Right cardiac atrium (tissue), 5 donors: ENCODE data around the gene SLAMF1. TPM values are rescaled to one million over a fixed set of nuclear protein-coding genes. Genes with fewer than 3 reads are reported as not detected.

ENCODE experiments used
- ATAC-seq, 2 donors: fragments of 200-7000 bp; cut with Tn5 transposase; one replicate each; pipeline versions ENCODE4 v1.8.0 to v1.9.1; 2020; ENCODE audit warnings: moderate library complexity in 2 of 2, mild to moderate bottlenecking in 1 of 2
- DNase-seq, 3 donors: peaks; one replicate each; pipeline ENCODE4 v3.0.0-alpha.2; 2020
- H3K27ac ChIP-seq: one replicate; pipeline ENCODE4 v1.5.1; 2013; ENCODE audit warnings: mild to moderate bottlenecking, low read length, control low read depth, moderate library complexity
- H3K27me3 ChIP-seq: one replicate; pipeline ENCODE4 v1.6.1; 2013; ENCODE audit not compliant: control insufficient read depth, insufficient read depth
- H3K4me1 ChIP-seq: one replicate; pipeline ENCODE4 v1.6.1; 2013; ENCODE audit warnings: low read length; ENCODE audit not compliant: control insufficient read depth, insufficient read depth
- H3K4me3 ChIP-seq: one replicate; pipeline ENCODE4 v1.5.1; 2013; ENCODE audit warnings: low read length, control low read depth
- H3K9me3 ChIP-seq: one replicate; pipeline ENCODE4 v1.6.1; 2013; ENCODE audit warnings: low read length; ENCODE audit not compliant: control insufficient read depth
- WGBS: extraction: QIAGEN DNeasy Blood & Tissue Kit; methylation state at CpG from one replicate; pipeline ENCODE4 v1.1.7; 2013; 5-methylcytosine and 5-hydroxymethylcytosine counted together
- intact Hi-C, 4 donors: fragments of 100-400 bp; cut with DNase I; formaldehyde crosslinking; loops; one replicate each; pipeline versions ENCODE4 v1.11.0 to v1.14.0; 2022 to 2023
- polyA plus RNA-seq: library from polyadenylated mRNA; stranded (reverse); fragments of 200-250 nt; gene quantifications from one replicate; pipeline ENCODE4 v1.2.3, GENCODE V29; 2013
- total RNA-seq, 4 donors: library from RNA; stranded (reverse); fragmentation: NEBNext Ultra II Directional; extraction: Animal tissue kit (Norgen Biotek cat#: 25700); gene quantifications; one replicate each; pipeline ENCODE4 v1.2.1, GENCODE V29; 2021
- donor health status: healthy with polysubstance abuse.
- donor health status: DM: no; HTN: yes; CAD: no.
- donor health status: DM: no; HTN: no; CAD: no.
- donor health status: DM: no; HTN: yes; CAD: no; lungs with severe emphysema.
- donor health status: DM: yes; HTN: yes; CAD: no.

The SLAMF1 gene
- total and polyA plus RNA-seq, 5 donors: 0.18 to 0.46 (median 0.31) TPM

- no peak for DNase-seq
- Histone ChIP-seq H3K4me3 (no peak overlapping the region), H3K27me3 (no peaks in the 10 kb centered on the region), H3K27ac (no peak overlapping the region), H3K9me3 (no peaks in the 10 kb centered on the region), H3K4me1 (no peaks in the 10 kb centered on the region)
- no peak for ATAC-seq
- intact Hi-C loops: no loop called here
- 51% methylated on average over 2 of the region's 2 CpGs for whole genome bisulfite sequencing
Measured at GRCh38 chr1:160581961-160582360, 64.9 kb downstream of the SLAMF1 start.

GRCh38 chr1:160580221-160580812 is 66.5 kb downstream of the SLAMF1 start:
- DNase-seq (no peak), ATAC-seq (no peak)
- Histone ChIP-seq H3K4me1 (no peaks in the 10 kb centered on the region), H3K27ac (no peak overlapping the region), H3K9me3 (no peaks in the 10 kb centered on the region), H3K4me3 (no peak overlapping the region), H3K27me3 (no peaks in the 10 kb centered on the region)
- intact Hi-C loops: no loop called here
- WGBS: 58% methylated on average over 1 of the region's 1 CpG

- Histone ChIP-seq H3K27me3 (no peaks in the 10 kb centered on the region), H3K4me3 (peak within 1 kb of the TSS; percentile 37), H3K4me1 (no peaks in the 10 kb centered on the region), H3K27ac (no peak within 1 kb of the TSS), H3K9me3 (no peaks in the 10 kb centered on the region)
- DNase-seq (no peak), ATAC-seq (peak in 1 of 2 donors; percentile 45)
- intact Hi-C loops: no loop called here
- 43% methylated on average over 3 of the region's 3 CpGs for WGBS
Measured at GRCh38 chr1:160579216-160579701, 67.6 kb downstream of the SLAMF1 start, which contains the start of gene CD84. Gene CD84 (minus strand): TSS chr1:160579496. CDS start chr1:160579437, 59 bp downstream.

GRCh38 chr1:160578525-160579191 is 68.2 kb downstream of the SLAMF1 start:
- DNase-seq (no peak), ATAC-seq (no peak)
- H3K27me3 ChIP-seq: no peaks in the 10 kb centered on the region
- no peak overlapping the region for H3K27ac ChIP-seq
- H3K4me3 ChIP-seq: peak overlapping the region; percentile 37
- H3K4me1 ChIP-seq: no peaks in the 10 kb centered on the region
- WGBS: 34% methylated on average over 3 of the region's 3 CpGs
- no peaks in the 10 kb centered on the region for H3K9me3 ChIP-seq
- intact Hi-C loops: no loop called here

GRCh38 chr1:160578175-160578524 is 68.7 kb downstream of the SLAMF1 start:
- 59% methylated on average over 3 of the region's 3 CpGs for WGBS
- no peak overlapping the region for H3K27ac ChIP-seq
- H3K4me3 ChIP-seq: no peak overlapping the region
- DNase-seq (no peak), ATAC-seq (no peak)
- H3K27me3 ChIP-seq: no peaks in the 10 kb centered on the region
- intact Hi-C loops: no loop called here
- no peaks in the 10 kb centered on the region for H3K4me1 ChIP-seq
- no peaks in the 10 kb centered on the region for H3K9me3 ChIP-seq

- ATAC-seq (no peak), DNase-seq (no peak)
- no peak overlapping the region for H3K27ac ChIP-seq
- H3K4me1 ChIP-seq: no peaks in the 10 kb centered on the region
- 70% methylated on average over 2 of the region's 2 CpGs for WGBS
- H3K27me3 ChIP-seq: no peaks in the 10 kb centered on the region
- intact Hi-C loops: no loop called here
- no peaks in the 10 kb centered on the region for H3K9me3 ChIP-seq
- no peak overlapping the region for H3K4me3 ChIP-seq
Measured at GRCh38 chr1:160577671-160578070, 69.2 kb downstream of the SLAMF1 start.

GRCh38 chr1:160576884-160577283 is 70.0 kb downstream of the SLAMF1 start:
- no peak for DNase-seq
- 40% methylated on average over 2 of the region's 2 CpGs for WGBS
- ATAC-seq: no peak
- Histone ChIP-seq H3K4me1 (no peaks in the 10 kb centered on the region), H3K9me3 (no peaks in the 10 kb centered on the region), H3K27me3 (no peaks in the 10 kb centered on the region), H3K27ac (no peak overlapping the region), H3K4me3 (no peak overlapping the region)
- intact Hi-C loops: no loop called here

- no peak overlapping the region for H3K27ac ChIP-seq
- DNase-seq (no peak), ATAC-seq (no peak)
- no peaks in the 10 kb centered on the region for H3K4me1 ChIP-seq
- 75% methylated on average over 3 of the region's 3 CpGs for WGBS
- H3K27me3 ChIP-seq: no peaks in the 10 kb centered on the region
- no peaks in the 10 kb centered on the region for H3K9me3 ChIP-seq
- intact Hi-C loops: no loop called here
- H3K4me3 ChIP-seq: no peak overlapping the region
Measured at GRCh38 chr1:160576390-160576789, 70.5 kb downstream of the SLAMF1 start.

- H3K4me1 ChIP-seq: no peaks in the 10 kb centered on the region
- 74% methylated on average over 5 of the region's 5 CpGs for WGBS
- DNase-seq: no peak
- intact Hi-C loops: no loop called here
- H3K9me3 ChIP-seq: no peaks in the 10 kb centered on the region
- no peak overlapping the region for H3K27ac ChIP-seq
- no peaks in the 10 kb centered on the region for H3K27me3 ChIP-seq
- ATAC-seq: peak; percentile 61 to 66
- no peak overlapping the region for H3K4me3 ChIP-seq
Measured at GRCh38 chr1:160575112-160575664, 71.7 kb downstream of the SLAMF1 start.

GRCh38 chr1:160570840-160571239 is 76.0 kb downstream of the SLAMF1 start:
- 82% methylated on average over 3 of the region's 3 CpGs for WGBS
- no peaks in the 10 kb centered on the region for H3K4me1 ChIP-seq
- intact Hi-C loops: no loop called here
- H3K27ac ChIP-seq: no peak overlapping the region
- ATAC-seq (peak in 1 of 2 donors; percentile 51), DNase-seq (no peak)
- no peaks in the 10 kb centered on the region for H3K27me3 ChIP-seq
- no peaks in the 10 kb centered on the region for H3K9me3 ChIP-seq
- no peak overlapping the region for H3K4me3 ChIP-seq

GRCh38 chr1:160569806-160570205 is 77.0 kb downstream of the SLAMF1 start:
- DNase-seq: no peak
- Histone ChIP-seq H3K9me3 (no peaks in the 10 kb centered on the region), H3K27me3 (no peaks in the 10 kb centered on the region), H3K27ac (no peak overlapping the region), H3K4me1 (no peaks in the 10 kb centered on the region), H3K4me3 (no peak overlapping the region)
- ATAC-seq: no peak
- intact Hi-C loops: no loop called here
- WGBS: 65% methylated on average over 2 of the region's 2 CpGs
